ENCODE results near the gene HTRA2.
A peak's percentile ranks its signal among the peaks of the same experiment; 100 is the strongest.

HTRA2 gene

GRCh38 chr2:74531666-74532065 lies 1.9 kb downstream of the HTRA2 start:
- ChIA-PET POLR2A (interaction anchor here (1.2 kb wide), 1 partner anchor 31 kb away, joined by 3 read pairs; no protein-coding TSS in a partner anchor), CTCF (interaction anchor here (0.7 to 9.3 kb wide), 21 partner anchors 9 to 282 kb away, joined by 3 to 76 read pairs (median 6); partner anchors contain the start of genes CCDC142, MRPL53, PCGF1 and TTC31)
- no peak for DNase-seq (ENCODE audit: extremely low spot score)
- no peak for TF ChIP-seq CTCF (IDR thresholded peaks at IDR 0.05; ENCODE audit: control extremely low read depth, extremely low read depth, low read depth, missing control alignments)

GRCh38 chr2:74532222-74532621 lies 2.5 kb downstream of the HTRA2 start:
- DNase-seq (ENCODE audit: extremely low spot score) = no peak
- peak; percentile 41 for TF ChIP-seq CTCF (IDR thresholded peaks at IDR 0.05; ENCODE audit: control extremely low read depth, extremely low read depth, low read depth, missing control alignments)
- POLR2A ChIA-PET = no interaction called here
- CTCF ChIA-PET = interaction anchor here (0.9 to 9.3 kb wide), 19 partner anchors 8 to 282 kb away, joined by 3 to 76 read pairs (median 9); partner anchors contain the start of genes CCDC142, MRPL53, PCGF1 and TTC31

GRCh38 chr2:74533464-74533863 lies 3.7 kb downstream of the HTRA2 start:
- no peak for DNase-seq (ENCODE audit: extremely low spot score)
- ChIA-PET POLR2A (no interaction called here), CTCF (interaction anchor here (1.2 to 9.3 kb wide), 7 partner anchors 11 to 54 kb away, joined by 4 to 76 read pairs (median 16); partner anchors contain the start of genes CCDC142 and TTC31)
- no peak for TF ChIP-seq CTCF (IDR thresholded peaks at IDR 0.05; ENCODE audit: control extremely low read depth, extremely low read depth, low read depth, missing control alignments)

- ChIA-PET CTCF (interaction anchor here (0.9 to 9.3 kb wide), 6 partner anchors 10 to 59 kb away, joined by 3 to 76 read pairs (median 10); partner anchors contain the start of genes CCDC142 and TTC31), POLR2A (no interaction called here)
- TF ChIP-seq CTCF (IDR thresholded peaks at IDR 0.05; ENCODE audit: control extremely low read depth, extremely low read depth, low read depth, missing control alignments) = no peak
- no peak for DNase-seq (ENCODE audit: extremely low spot score)
Measured at GRCh38 chr2:74534411-74534810, 4.7 kb downstream of the HTRA2 start.

- CTCF ChIA-PET = interaction anchor here (1.2 kb wide), 1 partner anchor 29 kb away, joined by 3 read pairs; no protein-coding TSS in a partner anchor
- TF ChIP-seq CTCF (IDR thresholded peaks at IDR 0.05; ENCODE audit: control extremely low read depth, extremely low read depth, low read depth, missing control alignments) = no peak
- DNase-seq (ENCODE audit: extremely low spot score) = no peak
- POLR2A ChIA-PET = no interaction called here
Measured at GRCh38 chr2:74535440-74535965, 5.8 kb downstream of the HTRA2 start.

GRCh38 chr2:74536166-74536950 lies 6.6 kb downstream of the HTRA2 start:
- no peak for TF ChIP-seq CTCF (IDR thresholded peaks at IDR 0.05; ENCODE audit: control extremely low read depth, extremely low read depth, low read depth, missing control alignments)
- POLR2A ChIA-PET = no interaction called here
- CTCF ChIA-PET = interaction anchor here (1.2 kb wide), 1 partner anchor 29 kb away, joined by 3 read pairs; no protein-coding TSS in a partner anchor
- DNase-seq (ENCODE audit: extremely low spot score) = no peak

Measured in GM10248 (cell line).